Gastroesophageal sphincter (tissue), 3 donors: ENCODE measurements around the gene SLC29A3.

Experiments used
- CTCF ChIP-seq, 4 experiments: fragments of 200-600 bp in 2 of 4; fragments of 450-650 bp in 2 of 4; sonication (generic) in 1 of 4; IDR thresholded peaks; one replicate each; pipeline ENCODE4 v1.5.1; 2017 to 2019; ENCODE audit warnings: antibody characterized with exemption in 4 of 4, mild to moderate bottlenecking in 2 of 4, moderate library complexity in 2 of 4
- POLR2A ChIP-seq, 2 donors: fragments of 450-650 bp; IDR thresholded peaks; one replicate each; pipeline ENCODE4 v1.6.1; 2017; ENCODE audit warnings: antibody characterized with exemption in 2 of 2, mild to moderate bottlenecking in 2 of 2, moderate library complexity in 1 of 2
- POLR2AphosphoS5 ChIP-seq: sonication (generic); formaldehyde crosslinking; IDR thresholded peaks from one replicate; pipeline ENCODE4 v1.6.1; 2017; ENCODE audit warnings: antibody characterized with exemption

- TF ChIP-seq CTCF (IDR thresholded peaks at IDR 0.05): no peak
- TF ChIP-seq POLR2AphosphoS5: no peak
- TF ChIP-seq POLR2A (IDR thresholded peaks at IDR 0.05): no peak
Measured at GRCh38 chr10:71282323-71282680, 36.8 kb upstream of the SLC29A3 start.
